HG03108 (cell line): ENCODE data around the gene RRP1.

Experiments used
- ATAC-seq: cut with Tn5 transposase; IDR thresholded peaks from one replicate; pipeline ENCODE4 v1.9.1; 2021; ENCODE audit warnings: moderate library complexity; ENCODE audit not compliant: unreplicated experiment

Gene RRP1

DNA sequence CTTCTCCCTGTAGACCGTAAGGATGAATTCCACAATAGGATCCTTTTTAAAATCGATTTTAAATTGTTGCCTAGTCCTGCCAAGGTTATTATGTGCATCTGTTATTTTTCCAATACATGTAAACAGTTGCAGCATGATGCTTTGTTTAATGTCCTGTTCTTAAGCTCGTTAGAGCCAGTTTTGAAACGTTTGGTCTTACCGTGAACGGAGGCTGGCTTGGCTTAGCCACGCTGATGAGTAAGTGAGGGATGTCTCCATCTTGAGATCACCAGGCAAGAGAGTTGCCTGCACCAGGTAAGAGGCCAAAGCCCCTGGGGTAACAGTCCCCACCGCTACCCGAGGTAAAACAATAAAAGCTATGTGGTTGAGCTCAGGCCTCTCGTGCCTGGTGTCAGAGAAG, 30.6 kb upstream of the RRP1 start:
- no peak for ATAC-seq

DNA sequence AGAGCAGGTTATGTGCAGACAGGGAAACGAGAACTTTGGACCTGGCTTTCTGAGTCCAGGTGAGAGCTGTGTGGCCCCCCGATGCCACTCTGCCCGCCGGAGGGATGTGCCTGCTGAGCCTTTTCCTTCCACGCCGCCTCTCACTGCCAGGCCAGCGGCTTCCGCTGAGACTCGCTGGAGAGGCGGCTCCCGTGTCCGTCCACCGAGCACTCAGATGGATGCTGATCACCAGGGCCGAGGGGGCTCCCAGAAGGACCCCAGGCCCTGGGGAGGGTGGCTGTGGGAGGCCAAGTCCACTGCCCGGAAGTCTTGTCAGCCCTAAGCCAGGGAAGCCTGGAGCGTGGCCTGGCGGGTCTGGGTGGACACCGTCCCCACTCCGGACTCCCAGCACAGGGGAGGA, 29.7 kb upstream of the RRP1 start:
- ATAC-seq, result no peak

DNA sequence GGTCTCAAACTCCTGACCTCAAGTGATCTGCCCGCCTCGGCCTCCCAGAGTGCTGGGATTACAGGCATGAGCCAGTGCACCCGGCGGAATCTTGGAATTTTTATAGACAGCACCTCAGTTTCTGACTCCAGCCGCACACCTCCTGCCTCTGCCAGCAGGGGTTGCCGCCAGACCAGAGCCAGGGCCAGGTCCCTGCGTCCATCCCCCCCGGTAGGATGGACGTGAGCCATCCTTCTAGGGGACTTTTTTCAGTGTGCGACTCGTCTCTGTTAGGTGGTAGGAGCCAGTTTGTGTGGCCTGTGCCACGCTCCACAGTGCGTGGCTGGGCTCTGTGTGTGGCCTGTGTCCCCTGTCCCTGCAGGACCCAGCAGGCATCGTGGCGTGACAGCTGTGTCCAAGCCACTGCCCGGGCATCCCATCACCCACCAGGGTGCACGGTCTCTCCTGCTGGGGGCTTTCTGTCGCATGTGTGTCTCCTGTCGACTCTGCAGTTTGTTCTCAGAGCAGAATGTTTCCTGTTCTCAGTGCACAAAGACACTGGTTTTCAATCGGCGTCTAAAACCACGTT, 28.9 kb upstream of the RRP1 start:
- no peak for ATAC-seq

DNA sequence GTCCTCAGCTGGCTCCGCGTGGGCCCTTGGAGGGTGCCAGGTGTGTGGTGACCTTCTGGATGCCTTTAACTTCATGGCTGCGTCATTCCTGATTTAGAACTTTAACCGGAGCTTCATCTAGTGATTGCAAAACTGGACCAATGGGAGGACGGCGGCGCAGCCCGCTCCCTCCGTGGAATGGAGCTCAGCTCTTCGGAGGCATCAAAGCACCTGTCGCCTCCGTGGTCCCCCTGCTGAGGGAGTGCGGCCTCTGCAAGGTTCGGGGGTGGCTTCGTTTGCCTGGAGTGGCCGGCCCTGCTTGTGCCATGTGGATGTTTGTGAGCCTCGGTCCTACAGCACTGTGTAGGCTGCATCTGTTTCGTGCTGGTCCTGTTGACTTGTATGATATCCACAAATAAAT, 27.5 kb upstream of the RRP1 start:
- ATAC-seq, result no peak

DNA sequence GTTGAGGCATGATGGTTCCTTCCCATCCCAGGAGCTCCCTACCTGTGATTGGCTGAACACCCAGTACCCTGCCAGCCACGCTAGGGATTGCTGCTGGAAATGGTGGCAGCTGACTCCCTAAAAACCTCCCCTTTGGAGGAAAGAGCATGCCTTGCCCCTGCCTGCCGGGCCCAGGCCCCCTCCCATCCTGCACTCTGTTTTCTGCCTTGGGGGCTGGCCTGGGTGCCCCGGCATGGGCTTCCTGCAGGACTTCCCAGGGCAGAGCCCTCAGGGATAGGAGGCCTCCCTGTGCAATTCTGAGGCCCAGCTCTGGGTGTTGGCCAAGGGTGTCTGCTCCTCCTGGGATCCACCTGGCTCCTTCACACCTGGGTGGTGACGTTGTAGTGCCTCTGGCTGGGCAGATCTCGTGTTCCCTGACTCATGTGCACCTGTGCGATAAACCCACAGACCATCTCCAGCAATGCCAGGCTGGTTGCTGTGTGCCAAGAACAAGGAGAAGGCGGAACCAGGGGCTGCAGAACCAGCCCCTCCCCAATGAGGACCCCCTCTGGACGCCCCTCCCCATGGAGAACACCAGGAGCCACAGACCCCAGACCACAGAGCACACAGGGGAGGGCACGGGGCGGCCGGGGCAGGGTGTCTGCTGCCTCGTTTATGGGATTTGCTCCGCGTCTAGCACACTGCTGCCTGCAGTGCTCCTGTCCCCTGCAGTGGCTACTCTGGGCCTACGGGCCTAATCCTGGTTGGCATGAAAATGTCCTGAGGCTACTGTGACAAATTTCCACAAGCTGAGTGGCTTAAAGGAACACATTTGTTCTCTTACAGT, 26.9 kb upstream of the RRP1 start:
- ATAC-seq, result no peak

DNA sequence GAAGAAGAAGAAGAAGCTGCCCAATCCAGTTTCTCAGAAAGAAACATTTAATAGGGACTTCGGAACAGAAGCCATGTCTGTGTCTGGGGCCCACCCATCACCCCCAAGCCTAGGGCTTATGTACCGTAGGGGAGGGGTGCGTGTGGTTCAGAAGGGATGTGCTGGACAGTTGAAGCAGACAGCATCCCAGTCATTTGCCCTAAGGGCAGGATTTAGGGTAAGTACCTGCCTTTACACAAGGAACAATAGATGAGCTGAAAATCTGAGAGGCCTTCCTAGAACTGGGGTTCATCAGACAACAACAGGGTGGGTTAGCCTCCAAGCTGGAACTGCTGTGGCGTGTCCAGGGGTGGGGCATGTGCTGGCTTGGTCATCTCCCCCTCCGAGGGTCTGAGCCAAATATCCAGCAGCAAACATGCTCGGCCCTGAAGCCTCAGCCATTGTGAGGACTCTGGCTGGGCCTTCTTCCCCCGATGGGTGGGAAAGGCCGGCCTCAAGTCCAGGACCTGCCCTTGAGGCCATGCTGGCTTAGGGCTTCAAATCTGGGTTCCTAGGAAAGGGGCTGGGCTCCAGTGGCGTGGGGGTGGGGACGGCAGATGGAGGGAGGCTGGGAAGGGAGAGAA, 25.4 kb upstream of the RRP1 start:
- ATAC-seq, result no peak

DNA sequence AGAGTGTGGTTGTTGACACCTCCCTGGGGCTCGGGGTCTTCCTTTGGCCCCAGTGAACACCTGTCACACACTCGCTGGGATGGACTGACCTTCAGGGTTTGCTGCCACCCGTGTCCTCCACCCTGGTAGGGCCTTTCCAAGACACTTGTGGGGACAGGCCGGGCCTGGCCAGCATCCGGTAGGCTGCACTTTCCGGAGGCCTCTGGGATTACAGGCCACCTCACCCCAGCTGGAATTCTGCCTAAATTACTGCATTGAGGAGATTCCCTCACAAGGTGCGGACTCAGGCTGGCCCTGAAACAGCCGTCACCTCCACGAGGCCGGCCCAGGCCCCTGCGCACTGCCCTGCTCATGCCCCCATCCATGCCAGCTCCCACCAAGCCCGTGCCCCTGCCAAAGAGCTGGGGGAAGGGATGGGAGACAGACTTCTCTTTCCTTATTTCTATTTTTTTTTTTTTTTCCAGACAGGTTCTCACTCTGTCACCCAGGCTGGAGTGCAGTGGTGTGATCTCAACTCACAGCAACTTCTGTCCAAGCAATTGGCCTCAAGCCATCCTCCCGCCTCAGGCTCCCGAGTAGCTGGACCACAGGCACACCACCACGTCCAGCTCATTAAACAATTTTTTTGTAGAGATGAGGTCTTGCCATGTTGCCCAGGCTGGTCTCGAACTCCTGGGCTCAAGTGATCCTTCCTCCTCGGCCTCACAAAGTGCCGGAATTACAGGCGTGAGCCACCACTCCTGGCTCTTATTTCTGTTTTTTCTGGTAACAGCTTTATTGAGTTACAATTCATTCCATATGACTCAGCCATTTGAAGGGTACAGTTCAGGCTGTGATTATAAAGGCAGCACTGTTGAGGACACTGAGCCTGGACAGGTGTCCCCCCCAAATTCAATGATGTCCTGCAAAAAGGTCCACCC, 24.5 kb upstream of the RRP1 start:
- ATAC-seq, result no peak

DNA sequence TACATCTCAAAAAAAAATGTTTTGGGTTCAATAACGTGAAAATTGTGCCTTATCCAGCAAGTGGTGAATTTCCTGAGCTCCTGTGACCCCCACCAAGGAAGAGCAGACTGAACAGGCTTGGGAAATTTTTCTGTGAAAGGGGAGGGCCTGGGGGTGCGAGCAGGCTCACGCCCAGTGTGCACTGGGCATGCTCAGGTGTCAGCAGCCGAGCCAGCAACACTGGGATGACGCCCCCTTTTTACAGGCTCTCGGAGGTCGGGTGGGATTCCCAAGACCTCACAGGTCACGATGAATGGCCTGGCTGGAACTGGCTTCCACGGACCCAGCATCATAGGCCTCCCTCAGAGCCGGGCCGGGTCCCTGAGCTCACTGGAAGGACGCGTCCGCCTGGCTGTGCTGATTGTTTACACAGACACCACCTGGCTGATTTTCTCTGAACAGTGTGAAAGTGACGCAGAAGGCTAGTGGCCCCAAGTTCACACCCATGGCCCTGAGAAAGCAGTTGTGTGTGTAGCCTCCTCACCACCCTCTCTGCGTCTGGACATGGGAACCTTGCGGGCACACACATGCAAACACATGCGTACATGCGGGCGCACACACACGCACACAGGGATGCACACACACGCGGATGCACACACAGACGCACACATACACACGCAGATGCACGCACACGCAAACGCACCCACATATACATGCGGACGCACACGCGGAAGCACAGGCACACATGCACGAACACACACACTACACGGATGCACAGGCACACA, 22.5 kb upstream of the RRP1 start:
- ATAC-seq, result no peak

DNA sequence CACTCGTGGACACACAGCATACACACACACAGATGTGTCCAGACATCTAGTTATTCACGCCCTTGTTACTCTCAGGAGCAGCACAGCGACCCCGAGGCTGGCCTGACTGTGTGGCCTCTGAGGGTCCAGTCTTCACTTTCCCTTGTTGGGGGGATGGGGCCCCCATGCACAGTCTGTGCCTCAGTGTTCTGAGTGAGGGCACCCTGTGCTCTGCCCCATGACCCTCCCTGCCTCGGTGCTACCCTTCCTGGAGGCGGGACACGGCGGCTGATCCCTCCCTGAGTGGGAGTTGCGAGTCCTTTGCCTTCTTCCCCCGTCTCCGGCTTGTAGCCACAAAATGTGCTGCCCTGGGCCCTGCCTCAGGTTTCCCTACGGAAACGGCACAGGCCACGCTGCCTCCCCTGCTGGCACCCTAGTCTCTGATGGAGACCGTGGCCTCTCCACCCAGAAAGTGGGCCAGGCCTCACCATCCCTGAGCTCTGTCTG, 21.8 kb upstream of the RRP1 start:
- no peak for ATAC-seq

DNA sequence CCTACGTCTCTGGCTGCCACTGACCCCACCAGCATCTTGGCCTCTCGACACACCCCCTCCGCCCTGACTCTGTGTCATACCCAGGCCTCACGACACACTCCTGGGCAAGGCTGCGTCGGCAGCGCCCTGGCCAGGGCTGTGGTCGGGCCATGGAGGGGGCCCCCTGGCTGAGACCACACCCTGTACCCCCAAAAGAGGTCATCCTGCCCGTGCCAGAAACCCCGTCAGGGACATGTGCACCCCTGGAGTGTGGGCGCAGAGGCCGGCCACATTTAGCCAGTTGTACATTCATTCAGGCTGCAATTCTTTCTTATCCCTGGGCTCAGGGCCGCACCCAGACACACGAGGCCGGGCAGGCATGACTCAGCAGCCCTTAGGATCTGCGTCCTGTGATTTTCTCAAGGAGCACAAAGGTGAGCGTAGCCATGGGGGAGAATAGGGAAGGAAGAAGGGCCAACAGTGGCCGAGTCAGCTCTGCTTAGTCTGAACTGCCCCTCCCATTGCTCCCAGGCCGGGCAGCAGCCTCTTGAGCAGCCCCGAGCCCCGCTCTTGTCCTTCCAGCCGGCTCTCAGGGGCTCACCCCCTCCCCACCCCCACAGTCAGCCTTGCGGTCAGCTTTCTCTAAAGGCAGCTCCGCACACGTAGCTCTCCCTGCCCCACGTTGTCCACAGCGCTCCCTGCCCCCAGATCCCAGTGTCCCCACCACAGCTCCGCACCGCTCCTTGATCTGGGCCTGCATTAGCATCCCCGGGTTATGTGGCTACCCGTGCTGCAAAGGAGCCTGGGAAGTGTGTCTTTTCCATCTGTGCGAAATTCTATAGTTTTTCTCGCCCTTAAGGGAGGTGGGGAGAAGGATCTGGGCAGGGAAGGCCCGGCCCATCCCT, 21.2 kb upstream of the RRP1 start:
- no peak for ATAC-seq

DNA sequence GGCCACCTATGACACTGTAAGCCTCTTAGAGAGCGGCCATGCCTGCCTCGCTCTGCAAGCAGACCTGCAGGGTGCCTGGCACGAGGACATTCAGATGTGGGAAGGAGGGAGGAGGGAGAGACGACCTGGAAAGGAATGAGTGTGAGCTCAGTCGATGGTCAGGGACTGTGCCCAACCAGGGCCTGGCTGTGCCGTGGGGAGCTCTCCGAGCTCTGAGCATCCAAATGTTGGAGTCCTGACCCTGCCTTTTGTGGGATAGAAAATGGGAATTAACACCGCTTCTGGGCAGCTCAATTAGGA, 20.6 kb upstream of the RRP1 start:
- ATAC-seq, result no peak

DNA sequence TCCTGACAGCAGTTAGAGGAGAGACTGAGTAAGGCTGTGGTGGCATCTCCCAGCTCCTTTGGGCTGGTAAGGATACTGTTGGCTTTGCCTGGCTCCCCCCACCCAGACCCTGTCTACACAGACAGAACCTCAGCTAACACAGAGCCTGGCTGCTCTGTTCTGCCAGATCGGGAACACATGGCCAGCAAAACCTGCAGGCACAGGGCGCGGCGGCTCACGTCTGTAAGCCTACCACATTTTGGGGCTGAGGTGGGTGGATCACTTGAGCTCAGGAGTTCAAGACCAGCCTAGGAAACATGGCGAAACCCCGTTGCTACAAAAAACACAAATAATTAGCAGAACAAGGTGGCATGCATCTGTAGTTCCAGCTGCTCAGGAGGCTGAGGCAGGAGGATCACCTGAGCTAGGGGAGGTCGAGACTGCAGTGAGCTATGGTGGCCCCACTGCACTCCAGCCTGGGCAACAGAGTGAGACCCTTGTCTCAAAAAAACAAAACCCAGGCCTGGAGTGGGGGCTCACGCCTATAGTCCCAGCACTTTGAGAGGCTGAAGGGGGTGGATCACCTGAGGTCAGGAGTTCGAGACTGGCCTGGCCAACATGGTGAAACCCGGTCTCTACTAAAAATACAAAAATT, 19.9 kb upstream of the RRP1 start:
- no peak for ATAC-seq

DNA sequence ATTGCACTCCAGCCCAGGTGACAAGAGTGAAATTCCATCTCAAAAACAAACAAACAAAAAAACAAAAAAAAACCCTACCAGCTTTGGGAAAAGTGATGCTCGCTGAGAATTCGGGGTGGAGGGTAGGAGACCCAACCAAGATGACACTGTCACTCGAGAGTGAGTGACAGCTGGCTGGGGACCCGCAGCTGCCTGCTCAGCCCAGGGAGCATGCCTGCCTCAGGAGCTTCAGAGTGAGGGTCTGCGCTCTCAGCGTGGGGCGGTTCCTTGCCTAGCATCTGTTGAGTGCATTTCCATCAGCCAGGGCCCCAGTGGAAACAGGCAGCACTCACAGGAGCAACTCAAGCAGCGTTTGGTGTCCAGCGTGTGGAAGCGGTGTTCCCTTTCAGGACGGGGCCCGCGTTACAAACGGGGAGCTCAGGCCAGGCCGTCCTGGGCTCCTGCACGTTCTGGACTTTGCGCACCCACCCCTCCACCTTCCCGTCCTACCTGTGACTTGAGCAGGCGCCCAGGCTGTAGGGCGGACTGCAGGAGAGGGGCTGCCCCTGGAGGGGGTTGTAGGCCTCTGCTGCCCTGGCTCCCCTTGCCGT, 19.2 kb upstream of the RRP1 start:
- ATAC-seq, result no peak

DNA sequence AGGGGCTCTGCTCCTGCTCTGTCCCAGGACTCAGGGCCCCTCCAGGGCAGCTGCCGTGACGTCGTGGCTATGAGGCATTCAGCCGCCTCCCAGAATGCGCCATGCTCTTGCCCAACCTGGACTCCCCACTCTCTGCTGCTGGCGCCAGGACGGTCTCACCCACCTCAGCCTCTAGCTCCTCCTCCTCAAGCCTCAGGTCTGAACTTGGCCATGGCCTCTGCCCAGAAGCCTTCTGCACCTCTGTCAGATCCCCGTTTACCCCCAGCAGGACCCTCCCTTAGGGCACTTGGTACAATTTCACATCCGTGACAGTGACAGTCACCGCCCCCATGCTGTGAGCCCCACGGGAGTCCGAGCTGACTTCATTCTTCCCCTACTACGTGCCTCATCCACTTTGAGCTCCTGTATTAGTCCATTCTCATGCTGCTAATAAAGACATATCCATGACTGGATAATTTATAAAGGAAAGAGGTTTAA, 18.1 kb upstream of the RRP1 start:
- no peak for ATAC-seq

DNA sequence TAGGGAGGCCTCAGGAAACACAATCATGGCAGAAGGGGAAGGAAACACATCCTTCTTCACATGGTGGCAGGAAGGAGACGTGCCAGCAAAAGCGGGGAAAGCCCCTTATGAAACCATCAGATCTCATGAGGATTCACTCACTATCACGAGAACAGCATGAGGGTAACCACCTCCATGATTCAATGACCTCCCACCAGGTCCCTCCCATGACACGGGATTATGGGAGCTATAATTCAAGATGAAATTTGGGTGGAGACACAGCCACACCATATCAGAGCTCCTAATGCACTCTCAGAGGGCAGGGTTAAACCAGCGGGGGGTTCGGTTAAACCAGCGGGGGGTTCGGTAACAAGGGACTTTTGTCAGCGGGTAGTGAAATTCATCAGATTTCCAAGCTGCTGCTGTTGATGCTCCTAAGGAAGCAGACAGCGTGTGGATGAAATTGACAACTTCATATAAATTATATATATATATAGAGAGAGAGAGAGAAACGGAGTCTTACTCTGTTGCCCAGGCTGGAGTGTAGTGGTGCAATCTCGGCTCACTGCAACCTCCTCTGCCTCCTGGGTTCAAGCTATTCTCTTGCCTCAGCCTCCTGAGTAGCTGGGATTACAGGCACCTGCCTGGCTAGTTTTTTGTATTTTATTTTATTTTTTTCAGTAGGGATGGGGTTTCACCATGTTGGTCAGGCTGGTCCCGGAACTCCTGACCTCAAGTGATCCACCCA, 17.5 kb upstream of the RRP1 start:
- no peak for ATAC-seq

DNA sequence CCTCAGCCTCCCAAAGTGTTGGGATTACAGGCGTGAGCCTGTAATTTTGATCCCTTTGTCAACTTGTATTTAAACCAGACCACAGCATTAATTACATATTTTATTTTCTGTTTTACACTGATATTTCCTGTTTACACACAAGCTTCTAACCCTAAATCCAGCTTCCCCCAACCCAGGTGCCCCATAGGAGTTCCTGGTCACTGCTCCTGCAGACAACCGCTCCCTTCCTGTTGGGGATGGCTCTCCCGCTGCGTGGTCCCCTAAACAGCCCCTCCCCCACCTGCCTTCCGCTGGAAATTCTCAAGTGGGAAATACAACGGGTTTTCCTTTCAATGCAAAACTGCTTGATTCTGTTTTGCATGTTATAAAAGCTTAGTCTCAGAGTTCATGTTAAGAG, 17.0 kb upstream of the RRP1 start:
- ATAC-seq, result no peak

DNA sequence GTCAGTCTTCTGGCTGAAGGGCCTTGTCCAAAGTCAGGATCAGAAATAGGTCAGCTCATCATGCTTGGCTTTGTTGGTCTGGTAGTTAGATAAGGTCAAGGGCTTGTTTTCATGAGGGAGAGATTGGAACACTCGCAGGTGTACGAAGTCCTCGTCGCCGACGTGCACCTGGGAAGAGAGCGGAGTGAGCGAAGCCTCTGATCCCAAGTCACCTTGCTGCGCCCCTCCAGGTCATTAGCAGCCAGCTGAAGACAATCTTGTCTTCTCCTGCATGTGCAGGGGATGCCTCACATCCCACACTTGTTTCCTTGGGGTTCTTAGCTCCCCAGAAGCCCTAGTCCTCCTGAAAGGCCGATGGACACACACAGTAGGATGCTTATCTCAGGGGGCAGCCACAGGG, 15.2 kb upstream of the RRP1 start:
- ATAC-seq, result no peak

DNA sequence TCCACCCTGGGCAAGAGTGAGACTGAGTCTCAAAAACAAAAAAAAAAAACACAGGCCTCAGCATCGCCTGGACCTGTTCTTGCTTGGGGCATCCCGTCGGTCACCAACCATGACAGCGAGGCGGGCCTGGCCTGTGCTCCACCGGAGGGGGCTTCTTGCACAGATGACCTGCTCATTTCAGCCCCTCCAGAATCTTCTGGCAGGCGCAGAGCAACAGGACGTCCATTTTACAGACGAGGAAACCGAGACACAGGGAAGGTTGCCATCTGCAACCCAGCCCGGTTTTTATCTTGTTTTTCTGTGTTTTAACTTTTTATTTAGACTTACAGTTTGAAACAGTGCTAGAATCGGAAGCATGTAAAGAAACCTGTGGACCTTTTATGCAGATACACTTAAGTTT, 14.2 kb upstream of the RRP1 start:
- ATAC-seq, result no peak
